ENCODE data around the gene TRIM65.
"Not testable (repeated sequence)": the region's sequence is repeated elsewhere in the genome, so short reads cannot be mapped to it uniquely, and the experiment has no call there.

Gene TRIM65

DNA sequence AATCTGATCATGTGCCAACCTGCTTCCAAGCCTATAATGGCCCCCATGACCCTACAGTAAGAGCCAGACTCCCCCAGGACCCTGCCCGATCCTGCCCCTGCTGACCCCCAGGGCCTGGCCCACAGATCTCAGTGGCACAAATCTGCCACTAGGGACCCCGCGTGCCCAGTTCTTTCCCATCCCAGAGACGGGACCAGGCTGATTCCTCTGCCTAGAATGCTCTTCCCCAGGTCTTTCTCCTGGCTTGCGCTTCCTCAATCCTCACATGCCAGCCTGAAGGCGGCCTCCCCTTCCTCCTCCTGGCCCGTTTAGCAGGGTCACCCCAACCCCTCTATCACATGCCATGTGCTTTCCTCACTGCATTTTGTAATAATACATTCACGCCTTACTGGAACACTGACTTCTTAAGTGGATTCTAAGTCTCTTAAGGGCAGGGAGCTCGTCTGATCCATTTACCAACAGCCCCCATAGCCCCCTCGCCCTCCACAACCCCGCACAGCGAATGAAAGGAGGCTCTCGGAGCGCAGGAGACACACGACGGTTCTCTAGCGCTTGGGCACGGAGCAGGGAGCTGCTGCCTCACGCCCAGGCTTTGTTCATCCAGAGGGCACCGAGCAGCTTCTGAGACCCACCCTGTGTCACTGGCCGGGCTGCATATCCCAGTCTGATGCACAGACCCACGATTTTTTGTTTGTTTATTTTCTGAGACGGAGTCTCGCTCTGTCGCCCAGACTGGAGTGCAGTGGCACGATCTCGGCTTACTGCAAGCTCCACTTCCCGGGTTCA lies 1.2 kb downstream of the TRIM65 start:
- no peak for DNase-seq

DNA sequence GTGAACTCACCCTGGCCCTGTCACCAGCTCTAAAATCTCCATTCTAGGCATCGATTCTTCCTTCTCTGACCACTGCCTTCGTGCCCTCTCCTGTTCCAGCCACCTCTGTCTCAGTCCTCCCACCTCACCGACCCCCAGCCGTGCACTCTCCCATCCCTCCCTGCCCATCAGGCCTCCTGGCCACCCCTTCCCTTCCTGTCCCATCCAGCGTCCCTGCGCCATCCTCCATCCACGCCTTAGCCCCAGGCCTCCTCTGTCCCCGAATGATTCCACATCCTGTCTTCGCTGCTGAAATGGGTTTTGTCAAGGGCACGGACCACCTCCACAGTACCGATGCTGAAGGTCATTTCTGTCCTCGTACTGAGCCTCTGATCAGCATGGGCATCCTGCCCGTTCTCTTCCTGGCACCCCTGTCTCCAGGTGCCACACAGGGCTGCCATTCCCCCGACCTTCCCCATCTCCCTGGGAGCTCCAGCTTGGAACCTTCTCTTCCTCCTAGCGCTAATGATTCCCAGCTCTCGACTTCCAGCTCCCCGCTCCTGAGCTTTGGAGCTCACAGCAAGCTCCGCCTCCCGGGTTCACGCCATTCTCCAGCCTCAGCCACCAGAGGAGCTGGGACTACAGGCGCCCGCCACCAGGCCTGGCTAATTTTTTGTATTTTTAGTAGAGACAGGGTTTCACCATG lies 2.6 kb downstream of the TRIM65 start:
- no peak for DNase-seq

DNA sequence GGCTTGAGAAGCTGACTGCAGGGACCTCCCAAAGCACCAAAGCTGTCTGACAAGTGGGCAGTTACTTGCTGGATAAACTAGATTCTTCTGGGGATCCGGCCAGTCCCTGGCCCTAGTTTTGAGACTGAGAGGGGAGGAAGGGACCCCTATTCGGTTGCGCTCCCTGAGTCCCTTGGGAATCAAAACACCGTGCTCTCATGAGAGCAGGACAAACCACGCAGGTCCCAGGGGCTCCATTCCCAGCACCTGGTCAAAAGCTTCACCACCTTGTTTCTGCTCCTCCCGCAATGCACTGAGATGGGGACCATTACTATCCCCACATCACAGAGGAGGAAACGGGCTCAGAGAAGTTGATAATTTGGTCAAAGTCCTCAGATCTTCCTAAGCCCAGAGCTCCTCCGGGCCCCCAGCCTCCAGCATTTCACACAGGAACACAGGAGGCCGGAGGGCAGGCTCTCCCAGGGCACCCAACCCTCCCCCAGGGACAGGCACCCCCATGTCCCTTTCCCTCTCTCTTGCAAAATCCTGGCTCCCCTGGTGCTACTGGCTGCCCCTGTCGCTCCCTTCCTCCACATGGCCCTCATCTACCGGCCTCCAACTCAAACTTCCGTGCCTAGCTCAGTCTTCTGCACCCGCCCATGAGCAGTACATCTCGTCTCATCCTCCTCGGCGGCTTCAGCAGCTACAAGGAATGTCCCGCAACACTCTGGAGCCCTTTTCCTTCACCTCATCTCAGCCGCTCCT lies 3.3 kb downstream of the TRIM65 start:
- no peak for DNase-seq

DNA sequence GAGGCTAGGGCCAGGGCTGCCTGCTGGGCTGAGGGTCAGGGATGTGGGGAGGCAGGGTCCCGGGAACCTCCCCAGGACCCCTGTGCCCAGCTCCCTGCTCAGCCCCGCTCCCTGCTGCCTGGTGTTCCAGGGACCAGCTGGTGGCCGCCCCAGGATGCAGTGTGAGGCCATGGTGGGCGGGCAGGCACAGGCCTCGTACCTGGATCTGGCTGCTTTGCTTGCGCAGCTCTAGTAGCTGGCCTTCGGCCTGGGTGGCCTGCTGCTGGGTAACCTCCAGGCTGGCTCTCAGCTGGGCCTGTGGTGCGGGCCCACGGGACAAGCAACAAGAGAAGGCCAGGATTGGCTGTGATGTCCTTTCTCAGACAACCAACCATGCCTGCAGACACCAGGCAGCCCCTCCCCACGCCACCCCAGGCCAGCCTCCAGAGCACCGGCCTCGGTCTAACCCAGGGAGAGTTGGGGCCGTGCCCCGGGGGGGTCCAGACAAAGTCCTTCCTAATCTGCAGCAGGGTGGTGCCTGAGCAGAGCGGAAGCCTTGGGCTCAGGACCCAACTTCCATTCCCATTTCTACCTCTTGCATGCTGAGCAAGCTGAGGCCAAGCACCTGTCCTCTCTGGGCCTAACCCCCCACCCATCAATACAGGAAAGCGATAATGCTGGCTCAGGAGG lies 4.1 kb downstream of the TRIM65 start:
- DNase-seq = no peak

DNA sequence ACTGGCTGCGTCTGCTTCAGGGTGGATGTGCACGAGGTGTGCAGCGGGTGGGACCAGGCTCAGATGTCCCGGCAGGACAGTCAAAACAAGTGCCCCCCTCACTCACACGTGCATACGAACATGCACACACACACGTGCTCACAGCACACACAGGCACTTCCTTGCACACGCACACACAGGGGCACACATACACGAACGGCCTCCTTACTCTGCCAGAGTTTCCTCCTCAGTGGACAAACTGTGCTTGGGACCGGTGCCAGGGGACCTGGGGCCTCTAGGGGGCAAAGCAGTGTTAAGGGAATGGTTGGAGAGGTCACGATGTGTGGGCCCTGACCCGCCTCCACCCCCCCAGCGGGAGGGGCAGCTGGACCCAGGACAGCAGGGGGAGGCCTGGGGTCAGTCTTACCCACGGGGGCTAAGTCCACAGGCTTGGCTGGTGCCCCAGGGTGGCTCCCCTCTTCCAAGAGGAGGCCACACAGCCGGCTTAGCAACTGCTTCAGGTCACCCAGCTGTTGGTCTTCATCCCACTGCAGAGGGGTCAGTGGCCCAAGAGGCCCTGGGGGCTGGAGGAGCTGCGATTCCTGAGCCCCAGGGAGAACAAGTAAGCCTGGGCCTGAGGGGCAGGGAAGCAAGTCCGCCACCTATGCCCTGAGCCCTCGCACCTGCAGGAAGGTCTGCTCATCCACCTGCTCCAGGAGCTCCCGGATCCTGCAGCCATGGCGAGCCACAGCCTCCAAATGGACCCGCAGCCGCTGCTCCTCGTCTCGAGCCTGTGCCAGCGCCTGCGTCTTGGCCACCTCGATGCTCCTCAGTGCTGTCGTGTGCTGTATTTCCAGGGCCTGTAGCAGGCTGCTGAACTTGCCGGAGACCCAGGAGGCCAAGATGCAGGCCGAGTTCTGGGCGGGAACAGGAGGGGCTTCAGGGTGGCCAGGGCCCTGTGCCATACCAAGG lies 4.9 kb downstream of the TRIM65 start:
- no peak for DNase-seq

DNA sequence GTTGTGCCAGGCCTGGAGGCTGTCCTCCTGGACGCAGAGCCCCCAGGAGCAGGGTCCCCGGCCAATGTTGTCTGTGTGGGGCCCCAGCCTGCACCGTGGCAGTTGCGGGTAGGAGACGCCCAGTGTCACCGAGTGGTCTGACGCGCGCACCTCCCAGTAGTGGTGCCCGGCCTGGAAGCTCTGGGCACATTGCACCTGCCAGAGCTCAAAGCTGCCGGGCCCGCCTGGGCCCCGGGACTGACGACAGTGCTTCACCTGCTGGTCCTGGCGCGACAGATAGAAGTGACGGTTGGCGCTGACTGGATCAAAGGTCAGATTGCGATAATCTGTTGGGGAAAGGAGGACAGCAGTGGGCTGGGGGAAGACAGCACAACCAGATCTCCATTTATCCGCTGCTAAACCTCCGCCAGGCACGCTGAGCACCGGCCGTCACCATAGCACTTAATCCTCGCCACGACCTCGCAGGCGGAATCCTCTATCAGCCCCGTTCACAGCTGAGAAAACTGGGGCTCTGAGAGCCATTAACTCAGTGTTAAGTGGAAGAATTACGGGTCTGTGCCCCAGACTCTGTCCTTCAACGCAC lies 5.6 kb downstream of the TRIM65 start:
- no peak for DNase-seq

DNA sequence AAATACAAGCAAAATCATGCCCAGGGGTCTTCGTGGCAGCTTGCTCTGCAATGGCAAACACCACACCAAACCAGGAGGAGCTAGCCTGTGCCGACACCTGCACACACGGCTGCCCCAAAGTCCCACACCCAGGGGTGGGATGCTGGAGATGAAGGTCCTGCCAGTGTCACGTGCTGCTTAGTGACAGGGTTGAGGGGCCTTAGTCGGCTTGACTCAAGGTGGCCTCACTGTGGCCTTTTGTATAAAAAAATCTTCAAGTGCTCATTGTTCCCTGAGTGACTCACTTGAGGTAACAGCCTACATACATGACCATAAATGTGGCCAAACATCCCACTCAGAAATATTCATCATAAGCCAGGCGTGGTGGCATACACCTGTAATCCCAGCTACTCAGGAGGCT lies 7.3 kb downstream of the TRIM65 start:
- no peak for DNase-seq

DNA sequence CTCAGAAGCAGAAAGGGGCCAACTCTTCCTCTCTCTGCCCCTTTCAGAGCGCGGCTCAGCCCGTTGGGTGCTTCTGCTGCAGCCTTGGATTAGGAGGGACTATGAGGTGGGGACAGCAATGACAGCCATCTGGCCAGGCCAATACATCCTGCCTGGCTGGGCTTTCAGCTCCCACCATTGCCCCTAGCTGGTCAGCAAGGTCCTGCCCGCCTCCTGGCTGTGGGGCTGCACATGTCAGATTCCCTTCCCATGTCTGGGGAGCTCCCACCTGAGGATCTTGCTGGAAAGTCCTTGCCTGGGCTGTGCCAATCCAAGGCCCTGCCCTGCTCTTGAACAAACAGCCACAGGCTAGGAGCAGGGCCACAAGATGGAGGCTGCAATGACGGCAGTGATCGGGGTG lies 8.3 kb downstream of the TRIM65 start:
- no peak for DNase-seq

DNA sequence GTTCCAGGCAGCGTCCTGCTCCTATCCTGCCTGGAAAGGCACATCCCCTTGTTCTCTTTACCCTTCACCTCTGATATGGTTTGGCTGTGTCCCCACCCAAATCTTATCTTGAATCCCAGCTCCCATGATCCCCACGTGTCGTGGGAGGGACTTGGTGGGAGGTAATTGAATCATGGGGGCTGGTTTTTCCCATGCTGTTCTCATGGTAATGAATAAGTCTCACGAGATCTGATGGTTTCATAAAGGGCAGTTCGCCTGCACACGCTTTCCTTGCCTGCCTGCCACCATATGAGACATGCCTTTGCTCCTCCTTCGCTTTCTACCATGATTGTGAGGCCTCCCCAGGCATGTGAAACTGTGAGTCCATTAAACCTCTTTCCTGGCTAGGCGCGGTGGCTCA lies 10.9 kb downstream of the TRIM65 start:
- DNase-seq = not testable (repeated sequence)

DNA sequence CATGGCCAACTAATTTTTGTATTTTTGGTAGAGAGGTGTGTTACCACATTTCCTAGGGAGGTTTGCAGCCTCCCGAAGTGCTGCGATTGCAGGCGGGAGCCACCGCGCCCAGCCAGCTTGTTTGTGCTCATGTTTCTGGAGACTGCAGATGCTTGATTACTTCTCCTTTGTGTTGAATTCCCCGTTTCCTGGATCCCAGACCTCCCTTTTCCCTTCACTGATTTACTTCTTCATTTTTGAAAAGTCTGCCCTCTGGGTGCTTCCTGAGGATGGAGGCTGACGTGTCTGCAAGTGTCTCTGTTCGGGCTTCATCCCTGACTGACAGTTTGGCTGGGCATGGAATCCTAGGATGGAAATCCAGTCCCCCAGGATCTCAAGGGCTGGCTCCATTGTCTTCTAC lies 11.3 kb downstream of the TRIM65 start:
- DNase-seq = no peak

DNA sequence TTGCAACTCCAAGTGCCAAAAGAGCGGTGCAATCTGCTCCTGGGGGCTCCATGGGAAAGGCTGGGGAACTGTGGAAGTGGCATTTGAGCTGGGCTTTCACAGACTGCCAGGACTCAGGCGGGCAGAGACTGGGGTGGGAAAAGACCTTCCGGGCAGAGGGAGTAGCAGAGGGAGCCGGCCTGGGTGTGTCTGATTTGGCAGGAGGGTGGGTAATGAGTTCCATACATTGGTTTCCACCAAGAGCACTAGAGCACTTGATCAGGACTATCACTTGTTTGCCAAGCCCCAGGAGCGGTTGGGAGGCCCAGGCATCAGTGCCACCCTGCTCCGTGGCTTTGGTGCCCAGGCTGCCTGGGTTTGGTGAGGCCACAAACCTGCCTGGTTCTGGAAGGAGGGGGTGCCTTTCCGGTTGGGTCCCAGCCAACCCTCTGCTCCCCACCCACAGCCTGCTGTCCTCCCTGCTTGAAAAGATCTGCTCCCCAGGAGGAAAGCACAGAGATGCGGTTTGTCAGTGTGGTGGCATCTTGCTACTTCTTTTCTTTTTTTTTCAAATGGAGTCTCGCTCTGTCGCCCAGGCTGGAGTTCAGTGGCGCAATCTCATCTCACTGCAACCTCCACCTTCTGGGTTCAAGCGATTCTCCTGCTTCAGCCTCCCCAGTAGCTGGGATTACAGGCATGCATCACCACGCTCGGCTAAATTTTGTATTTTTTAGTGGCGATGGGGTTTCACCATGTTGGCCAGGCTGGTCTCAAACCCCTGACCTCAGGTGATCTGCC lies 14.9 kb downstream of the TRIM65 start:
- DNase-seq = no peak

DNA sequence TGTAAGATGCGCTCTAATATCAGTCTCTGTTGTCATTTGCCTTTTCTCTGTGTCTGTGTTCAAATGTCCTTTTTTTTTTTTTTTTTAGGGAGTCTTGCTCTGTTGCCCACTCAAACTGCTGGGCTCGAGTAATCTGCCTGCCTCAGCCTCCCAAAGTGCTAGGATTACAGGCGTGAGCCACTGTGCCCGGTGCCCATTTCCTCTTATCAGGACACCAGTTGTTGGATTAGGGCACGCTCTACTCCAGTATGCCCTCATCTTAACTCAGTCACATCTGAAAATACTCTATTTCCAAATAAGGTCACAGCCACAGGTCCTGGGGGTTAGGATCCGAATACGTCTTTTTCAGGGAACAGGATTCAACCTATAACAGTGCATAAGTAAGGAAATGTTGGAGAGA lies 16.5 kb downstream of the TRIM65 start:
- no peak for DNase-seq

DNA sequence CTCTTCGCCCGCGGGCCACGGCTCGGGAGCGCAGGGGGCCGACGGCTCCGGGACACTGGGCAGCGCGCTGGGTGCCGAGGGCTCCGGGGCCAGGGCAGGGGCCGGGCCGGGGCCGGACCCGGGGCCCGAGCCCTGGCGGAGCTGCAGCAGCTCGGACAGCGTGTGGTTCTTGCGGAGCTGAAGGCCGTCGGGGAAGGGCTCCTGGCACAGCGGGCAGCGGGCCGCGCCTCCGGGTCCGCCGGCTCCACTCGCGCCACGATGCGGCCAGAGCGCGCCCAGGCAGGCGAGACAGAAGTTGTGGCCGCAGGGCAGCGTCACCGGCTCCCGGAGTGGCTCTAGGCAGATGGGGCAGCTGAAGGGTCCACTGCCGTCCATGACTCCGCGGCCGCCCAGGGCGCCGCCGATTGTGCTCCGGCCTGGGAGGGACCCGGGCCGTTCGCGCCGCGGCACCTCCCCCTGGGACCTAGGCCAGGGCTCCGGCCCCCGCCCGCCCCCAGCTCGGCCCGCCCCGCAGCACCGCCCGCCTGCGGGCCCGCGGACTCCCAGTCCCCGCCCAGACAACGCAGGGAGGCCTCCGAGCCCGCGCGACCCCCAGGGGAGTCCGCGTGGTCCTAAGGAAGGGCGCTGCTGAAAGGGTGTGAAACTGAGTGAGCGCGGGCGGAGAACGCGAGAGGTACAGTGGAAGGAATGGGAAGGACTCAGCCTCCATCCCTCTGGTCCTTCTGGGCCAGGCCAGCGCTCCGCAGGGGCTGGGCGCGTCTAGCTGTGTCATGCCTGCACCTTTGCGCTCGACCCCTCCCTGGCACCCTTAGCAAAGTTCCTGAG lies 18.4 kb downstream of the TRIM65 start, which contains the start of gene TRIM47:
Gene TRIM47, minus strand, starts transcription at position 408 of the 825 bp plus-strand sequence. Its CDS starts 33 bp downstream, at position 375.
- no peak for DNase-seq

DNA sequence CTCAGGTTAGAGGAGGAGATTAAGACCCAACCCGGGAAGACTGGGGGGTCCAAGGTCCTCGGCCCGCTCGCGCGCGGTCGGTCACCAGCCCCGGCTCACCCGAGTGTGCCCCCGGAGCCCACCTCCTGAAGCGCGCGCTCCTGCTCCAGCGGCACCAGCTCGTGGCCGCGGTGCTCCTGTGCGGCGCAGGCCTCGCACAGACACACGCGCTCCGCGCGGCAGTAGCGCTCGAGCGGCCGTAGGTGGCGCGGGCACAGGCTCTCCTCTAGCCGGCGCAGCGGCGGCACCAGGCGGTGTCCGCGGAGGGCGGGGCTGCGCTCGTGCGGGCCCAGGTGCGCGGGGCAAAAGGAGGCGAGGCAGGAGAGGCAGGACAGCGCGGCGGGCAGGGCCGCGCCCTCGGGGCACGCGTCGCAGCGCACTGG lies 19.0 kb downstream of the TRIM65 start:
- DNase-seq = no peak

DNA sequence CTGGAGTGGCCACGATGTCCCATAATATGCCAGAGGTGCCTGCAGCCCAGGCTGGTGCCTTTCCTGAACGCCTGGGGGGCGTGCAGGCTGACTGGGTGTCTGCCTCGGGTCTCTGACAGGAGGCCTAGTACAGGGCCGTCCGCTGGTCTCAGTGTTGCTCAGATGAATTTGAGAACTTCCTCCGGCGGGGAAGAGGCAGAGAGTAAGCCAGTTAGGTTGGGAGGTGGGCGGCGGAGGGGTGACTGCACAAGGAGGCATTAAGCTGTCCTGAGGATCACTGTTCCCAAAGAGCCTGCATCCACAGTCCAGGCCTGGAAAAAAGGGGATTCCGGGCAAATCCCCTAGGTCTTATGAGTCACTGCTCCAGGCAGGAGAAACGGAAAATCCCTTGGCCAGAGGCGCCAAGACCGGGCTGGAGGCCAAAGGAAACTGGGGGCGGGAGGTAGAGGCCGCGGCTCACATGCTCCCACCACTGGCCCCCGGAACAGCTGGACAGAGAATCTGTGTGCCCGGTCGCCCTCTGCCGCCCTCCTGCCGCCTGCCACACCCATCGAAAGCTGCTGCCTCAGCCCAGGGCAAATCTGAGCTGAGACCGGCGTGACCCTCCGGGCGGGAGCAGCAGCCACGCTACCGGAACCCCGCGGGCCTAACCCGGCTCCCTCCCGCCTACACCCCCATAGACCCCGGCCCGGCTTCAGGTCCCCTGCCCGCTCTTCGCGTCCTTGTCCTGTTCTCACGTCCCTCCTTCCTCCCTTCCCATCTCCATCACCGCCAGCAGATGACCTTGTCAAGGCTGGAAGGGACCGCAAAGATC lies 19.6 kb downstream of the TRIM65 start:
- no peak for DNase-seq

DNA sequence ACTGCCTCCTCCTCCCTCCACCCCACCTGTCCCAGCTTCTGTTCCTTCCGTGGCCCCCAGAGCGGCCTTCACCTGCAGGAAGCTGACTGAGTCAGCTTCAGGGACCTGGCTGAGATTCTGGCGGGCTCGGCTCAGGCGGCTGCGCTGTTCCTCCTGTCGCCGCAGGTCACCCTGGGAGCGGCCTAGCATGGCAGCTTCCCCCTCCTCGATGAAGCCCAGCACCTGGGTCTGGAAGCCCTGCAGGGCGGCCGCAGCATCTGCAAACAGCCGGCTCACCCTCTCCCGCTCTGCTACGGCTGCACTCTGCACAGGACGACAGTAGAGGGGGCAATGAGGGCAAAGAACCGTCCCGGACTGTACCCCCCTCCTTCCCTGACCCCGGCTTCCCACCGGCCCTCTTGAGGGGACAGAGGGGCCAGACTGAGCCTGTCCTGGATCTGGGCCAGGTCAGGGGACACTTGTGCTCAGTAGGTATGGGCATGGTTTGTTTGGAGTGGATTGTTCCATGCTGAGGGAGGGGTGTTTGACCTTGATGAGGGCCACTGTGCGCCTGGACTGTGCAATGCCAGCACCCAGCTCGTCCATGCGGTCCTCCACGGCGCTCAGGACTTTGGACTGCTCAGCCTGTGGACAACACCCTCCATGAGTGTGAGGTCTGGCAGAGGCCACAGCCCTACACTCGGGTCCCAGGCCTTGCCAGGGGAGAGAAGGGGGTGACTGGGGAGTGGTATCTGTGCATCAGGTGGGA lies 20.4 kb downstream of the TRIM65 start:
- peak; percentile 89 for DNase-seq

DNA sequence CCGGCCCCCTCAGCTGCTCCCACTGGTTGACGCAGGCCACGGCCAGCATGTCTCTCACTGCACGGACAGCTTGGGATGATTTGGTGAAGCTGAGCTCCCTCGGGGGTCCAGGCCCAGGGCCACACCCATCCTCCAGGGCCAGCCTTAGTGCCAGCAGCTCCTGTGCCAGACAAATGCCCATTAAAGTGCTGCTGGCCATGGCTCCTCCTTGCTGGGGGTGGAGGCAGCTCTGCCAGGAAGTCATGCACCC lies 20.9 kb downstream of the TRIM65 start:
- no peak for DNase-seq

DNA sequence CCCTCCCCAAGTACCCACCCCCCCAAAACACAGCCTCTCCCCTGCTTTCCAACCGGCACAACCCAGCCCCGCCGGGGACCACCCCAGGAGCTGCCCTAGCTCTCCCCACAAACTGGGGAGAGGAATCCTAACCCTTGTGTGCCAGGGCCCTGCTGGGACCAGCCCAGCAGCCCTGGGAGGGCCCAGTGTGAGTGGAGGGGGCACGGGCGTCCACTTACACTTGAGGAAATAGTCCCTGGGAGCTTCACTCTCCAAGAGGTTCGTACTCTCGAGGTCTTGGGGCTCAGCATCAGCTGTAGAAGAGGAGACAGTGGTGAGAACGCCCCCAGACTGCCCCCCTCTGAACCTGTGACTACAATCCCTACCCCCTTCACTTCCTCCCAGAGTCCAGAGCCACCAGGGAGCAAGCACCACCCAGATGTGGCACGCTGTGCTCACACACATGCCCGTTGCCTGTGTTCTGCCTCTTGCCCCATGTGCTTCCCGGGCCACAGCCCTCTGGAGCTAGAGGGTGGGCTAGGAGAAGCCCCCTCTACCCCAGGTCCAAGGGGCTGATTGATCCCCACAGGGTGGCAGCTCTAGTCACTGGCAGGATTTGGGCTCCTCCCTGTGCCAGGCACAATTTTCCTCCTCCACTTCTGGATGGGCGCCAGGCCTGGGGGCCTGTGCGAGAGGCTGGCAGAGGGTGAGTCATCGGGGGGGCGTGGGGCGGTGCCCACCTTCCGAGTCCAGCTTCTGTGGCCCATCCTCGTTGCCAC lies 21.4 kb downstream of the TRIM65 start:
- no peak for DNase-seq

All from NCI-H2081 treated with DMSO at 0.1 percent for 48 hours (cell line).